ENCODE data around the gene AGBL1.
A peak's percentile ranks its signal among the peaks of the same experiment; 100 is the strongest.

The AGBL1 gene

DNA sequence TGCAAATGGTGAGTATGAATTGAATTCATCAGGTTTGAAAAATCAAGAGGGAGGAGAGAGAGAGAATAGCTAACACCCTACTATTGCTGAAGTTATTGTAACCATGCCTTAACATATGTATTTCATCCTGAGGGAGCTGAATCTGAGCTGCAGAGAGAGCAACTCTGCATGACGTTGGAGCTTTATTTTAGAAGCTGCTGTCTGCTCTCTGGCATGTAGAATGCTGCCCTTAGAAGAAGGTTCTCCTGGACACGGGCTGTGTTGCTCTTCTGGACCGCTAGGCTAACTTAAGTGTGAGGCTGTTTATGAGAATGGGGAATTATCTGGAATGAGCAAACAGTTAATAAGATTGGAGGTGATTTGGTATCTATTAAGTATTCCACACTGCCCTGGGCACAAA lies 814.6 kb downstream of the AGBL1 start:
- DNase-seq: no peak

DNA sequence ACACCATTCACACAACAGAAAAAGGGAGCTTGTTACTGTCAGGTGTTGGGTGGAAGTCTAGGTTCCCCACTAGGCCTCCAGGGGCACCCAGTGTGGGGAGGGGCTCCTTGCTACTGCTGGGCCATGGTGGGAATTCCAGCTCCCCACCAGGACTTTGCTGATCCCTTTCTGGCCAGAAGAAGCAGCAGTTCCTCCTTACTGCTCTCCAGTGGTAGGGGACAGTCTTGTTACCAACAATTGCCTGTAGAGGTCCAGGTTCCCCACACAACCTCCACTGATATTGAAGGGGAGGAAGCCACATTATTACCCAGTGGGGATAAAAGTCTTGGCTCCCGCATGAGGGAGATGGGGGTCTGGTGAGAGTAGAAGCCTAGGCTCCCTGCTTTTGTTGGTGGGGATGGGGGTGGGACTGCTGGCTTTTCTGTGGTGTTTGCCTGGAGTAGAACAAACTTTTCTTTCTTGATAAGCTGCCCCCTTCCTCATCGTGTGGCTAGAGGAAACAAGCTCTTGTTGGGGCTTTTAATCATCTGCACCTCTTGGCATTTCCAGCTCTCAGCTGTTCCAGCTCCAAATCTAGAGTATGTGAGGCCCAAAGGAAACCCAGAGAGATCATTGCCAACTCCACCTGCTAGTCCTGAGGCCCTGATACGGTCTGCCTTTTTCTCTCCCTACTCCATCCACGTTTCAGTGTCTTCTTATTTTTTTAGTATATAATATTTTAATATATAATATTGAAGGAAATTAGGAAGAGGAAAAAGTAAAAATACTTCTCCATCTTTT lies 824.2 kb downstream of the AGBL1 start:
- DNase-seq: no peak

DNA sequence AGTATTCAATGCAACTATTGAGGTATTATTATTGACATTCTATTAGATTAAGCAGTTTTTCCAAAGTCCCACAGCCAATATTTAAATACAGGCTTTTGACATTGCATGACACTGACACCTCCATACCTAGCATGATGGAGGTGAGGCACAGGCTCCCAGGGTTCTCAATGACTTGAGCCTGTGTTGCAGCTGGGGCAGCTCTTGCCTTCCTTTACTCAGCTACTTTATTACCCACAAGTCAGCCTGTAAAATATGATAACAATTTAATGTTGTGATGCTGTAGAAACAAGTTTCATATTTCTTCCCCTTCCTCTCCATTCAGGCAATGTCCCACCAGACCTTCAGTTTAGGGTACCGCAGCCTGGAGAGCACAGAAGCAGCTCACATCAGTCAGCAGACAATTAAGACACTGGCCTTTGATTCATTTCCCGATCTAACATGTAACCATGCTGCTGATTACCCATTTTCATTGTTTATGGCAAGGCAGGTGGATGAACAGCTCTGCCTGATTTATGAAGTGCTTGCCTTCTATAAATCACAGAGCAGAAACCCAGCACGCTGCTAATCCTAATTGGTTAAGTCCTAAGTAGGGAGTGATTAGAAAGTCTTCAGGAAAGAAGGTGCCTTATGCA lies 826.1 kb downstream of the AGBL1 start:
- no peak for DNase-seq

DNA sequence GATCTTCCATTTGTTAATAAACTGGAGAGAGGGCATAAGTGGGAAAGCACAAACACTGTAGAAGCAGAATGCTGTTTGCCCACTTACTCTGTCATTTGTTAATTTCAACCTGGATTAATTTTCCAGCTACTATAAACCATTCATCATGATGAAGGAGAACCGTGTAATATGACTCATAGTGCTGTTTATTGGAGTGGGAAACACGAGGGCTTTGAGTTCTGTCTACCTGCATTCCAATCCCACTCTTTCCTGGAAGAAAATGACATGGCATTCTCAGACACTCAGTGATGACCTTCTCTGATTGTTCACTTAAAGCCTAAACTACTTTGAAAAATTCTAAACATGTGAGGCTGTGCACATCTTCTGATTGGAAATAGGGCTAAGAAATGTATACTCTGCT lies 826.7 kb downstream of the AGBL1 start:
- no peak for DNase-seq

DNA sequence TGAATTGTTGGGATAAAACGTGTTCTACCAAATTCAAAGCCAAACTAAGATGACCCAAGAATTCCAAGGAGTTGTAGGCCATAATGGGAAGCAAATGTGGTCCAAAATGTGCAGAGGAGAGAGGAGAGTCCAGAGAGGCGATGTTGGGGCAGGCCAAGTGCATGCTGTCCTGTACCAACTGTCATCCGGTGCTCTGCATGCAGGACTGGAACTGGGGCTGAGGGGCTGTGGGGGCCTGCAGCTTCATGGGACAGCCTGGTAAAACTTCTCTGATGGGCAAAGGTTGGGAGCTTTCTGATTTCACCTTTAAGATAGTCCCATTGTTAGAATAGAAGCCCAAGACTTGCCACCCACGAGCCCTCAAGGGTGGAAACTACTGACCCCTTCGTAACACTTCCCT lies 831.4 kb downstream of the AGBL1 start:
- no peak for DNase-seq

DNA sequence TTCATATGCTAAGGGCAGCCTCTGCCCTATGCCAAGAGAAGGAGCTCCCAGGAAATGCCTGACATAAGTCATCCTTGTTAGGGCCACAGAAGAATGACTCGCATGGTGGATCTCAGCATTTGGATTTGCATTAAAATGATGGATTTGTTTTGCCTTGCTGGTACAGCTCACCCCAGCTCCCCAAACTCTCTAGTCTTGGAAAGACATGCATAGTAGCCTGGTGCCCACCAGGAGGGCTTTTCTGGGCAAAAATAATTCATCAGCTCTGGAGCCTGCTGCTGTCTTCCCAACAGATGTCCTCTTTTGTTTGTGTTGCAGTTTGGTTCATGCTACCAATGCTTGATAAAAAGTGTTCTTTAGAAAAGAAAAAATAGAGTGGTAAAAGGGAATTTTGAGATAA lies 833.0 kb downstream of the AGBL1 start:
- no peak for DNase-seq

DNA sequence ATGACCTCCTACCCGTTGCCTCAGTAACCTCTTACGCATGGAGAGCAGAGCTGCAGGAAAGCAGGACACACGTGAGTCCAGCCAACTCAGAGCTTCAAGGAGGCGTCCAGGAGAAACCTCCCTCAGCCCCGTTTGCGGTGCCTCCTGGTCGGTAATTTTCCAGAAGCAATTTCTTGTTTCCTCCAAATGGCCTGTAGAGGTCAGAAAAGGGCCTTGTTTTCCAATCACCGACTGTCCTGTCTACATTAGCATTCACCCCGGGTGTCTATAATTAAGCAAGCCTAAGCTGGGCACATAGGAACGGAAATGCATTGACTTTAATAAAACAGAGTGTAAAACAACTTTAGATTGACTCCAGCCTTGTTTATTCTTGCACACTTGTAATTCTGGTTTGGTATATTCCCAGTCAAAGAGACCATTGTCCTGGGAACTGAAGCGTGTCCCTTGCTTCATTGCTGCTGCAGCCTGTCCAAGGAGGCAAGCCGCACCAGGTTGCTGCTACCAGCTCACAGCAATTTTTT lies 836.2 kb downstream of the AGBL1 start:
- DNase-seq: peak; percentile 63

DNA sequence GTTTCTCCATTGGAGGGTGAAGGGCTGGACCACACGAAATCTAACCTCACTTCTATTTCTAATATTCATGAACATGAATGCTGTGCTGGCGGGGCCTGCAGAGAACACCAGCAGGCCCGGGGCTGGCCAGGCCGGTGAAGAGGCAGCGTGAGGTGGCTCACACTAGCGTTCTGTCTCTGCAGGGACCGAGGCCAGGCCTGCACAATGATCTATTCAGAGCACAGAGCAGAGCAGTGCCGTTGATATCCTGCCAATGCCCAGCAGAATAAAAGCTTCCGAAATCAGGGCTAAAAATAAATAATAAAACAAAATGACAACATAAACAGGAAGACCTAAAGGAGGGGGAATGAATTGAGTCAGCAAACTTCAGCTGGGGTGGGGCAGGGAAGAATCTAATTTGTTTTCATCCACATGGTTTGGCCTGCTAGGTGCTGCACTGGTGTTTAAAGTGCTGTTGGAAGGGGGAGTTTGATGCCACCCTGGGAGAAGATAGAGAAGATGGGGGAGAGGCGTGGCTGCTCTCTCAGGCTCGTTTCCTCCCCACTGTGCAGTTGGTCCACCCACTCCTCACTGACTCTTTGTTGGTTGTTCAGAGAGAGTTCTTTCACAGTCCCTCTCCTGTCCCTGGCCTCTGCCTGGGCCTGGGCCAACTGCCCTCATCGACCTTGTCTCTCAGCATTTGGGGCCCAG lies 837.1 kb downstream of the AGBL1 start:
- DNase-seq: no peak

DNA sequence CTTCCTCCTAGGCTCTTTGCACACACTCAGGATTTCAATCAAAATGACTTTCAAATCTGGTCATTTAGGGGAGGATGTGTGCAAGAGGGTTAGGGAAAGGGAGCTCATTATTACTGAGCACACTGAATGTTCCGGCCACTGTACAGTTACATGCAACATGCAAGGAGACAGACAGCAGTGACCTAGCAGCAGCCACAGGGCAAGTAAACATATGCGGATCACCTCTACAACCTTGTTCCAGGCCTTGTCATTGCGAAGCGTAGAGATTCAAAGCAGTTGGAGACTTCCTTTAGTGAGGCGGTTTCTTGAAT lies 837.6 kb downstream of the AGBL1 start:
- DNase-seq: no peak

DNA sequence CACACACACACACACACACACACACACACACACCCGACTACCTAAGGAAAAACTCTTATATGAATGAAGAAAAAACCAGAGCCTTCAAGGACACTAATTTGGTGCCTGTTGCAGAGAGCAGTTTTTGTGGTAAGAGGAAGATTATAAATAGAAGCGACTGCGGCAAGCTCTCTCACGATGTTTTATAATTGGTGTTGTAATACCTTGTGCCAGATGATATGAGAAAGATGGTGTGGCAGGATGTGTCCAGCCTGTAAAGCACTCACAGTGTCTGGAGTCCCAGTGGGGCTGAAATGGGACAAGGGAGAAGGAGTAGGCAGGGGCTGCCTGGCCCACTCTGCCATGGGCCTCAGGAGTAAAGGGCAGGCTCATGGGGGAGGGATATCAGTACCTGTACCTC lies 839.9 kb downstream of the AGBL1 start:
- no peak for DNase-seq

DNA sequence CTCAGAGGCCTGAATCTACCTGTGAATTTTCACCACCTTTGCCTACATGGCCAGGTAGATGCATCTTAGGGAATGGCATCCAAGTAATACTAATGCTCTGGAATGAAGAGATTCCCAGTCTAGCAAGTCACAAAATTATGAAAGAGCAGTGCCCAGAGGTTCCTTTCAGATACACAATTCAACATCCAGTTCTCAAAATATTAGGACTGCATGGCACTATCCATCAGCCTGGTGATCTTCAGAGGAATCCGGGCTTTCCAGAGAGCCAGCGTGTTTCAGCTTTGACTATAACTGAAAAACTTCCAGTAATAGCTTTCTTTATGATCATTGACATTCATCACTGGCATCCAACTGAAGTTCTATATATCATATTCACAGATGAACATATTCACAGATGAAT lies 849.8 kb downstream of the AGBL1 start:
- DNase-seq: no peak

DNA sequence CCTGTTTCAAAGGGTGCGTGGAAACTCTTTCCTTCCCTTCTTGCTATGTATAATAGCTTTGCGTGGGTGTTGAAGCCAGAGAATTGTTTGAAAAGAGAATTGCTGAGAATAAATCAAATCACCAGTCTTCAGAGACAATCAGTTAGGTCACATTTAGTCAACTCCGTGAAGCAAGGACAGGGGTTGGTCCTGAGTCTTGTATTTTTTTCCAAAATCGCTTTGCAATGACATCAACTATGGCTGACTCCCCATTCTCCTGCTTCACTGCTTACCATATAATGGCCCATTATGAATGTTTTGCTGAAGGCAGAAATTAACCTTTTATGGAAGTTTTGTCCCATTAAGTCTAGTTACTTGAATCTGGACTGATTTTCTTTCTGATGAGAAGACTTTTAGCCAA lies 852.8 kb downstream of the AGBL1 start:
- no peak for DNase-seq

DNA sequence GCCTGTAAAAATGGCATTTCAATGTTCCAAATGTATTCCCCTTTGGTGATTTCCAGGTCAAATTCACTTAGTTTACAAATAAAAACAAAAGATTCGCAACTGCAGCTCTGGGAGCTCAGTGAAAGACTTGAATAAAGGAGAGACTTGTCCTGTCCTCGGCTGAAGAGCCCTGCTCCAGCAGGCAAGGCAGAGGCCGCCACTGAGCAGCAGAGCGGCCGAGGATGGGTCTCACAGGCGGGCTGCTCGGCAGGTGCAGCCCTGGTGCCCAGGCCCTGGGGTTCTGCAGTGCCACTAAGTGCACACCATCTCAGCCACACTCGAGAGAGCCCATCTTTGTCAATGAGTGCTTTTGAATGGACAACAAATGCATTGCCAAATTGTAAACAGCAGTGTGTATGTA lies 856.2 kb downstream of the AGBL1 start:
- no peak for DNase-seq

DNA sequence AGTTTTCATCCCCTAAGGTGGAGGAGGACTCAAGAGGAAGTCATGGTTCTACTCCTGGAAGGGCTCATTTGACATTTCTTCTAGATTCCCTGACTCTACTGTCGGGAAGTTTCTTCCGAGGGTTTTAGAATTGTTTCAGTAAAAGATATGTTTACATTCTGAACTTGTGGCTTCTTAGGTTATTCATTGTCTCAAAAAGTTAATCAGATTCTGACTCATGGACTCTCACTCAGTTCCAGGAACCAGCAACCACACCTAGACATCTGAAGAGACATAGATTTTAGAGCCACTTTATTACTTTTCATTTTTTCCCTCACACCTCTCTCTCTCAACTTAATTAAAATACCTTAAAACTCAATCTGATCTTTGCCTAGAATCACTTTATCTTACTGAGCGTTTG lies 862.6 kb downstream of the AGBL1 start:
- DNase-seq: no peak

DNA sequence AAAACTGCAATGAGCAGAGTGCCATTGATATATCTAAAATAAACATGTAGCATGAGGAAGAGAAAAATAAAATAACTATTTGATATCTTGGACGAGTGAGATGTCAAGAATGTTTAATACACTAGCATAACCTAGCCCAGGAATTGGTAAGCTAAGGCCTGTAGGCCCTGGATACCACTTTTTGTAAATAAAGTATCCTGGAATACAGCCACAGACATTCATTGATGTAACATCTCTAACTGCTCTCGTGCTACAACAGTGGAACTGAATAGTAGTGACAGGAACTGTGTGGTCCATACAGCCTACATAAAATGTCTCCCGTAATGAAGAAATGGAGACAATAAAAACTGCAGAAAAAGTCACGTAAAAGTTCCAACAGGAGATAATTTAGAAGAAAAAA lies 869.0 kb downstream of the AGBL1 start:
- no peak for DNase-seq

DNA sequence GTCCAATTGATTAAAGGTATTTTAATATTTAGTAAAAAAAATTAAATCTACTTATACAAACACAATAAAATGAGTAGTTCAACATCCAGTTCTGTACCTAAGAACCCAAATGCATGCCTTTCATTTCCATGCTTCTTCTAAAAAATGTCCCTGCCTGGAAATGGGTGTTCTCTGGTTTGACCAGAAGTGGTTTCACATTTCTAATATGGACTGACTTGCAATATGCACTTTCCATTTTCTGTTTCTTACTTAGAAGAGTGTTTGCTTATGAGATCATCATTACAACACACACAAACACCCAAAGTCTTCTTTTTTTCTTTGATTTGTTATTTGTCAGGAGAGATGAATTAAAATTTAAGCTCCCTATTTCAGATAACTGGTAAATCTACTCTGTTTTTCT lies 879.6 kb downstream of the AGBL1 start:
- no peak for DNase-seq

DNA sequence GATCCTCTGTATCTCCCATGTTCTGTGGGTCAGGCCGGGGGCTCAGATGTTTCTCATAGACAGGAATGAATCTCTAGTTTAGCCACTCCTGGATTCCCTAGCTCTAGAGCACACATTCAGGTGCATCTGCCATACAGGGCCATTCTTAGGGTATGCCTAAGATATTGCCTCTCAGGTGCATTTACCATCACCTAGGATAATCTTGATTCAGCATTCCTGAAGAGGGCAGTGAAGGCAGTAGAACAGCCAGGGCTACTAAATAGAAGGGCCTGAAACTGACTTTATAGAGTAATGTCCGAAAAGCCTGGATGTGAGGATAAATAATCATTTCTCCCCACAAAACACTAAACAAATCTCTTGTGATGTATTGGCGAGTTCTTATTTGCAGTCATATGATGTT lies 882.0 kb downstream of the AGBL1 start:
- DNase-seq: no peak

DNA sequence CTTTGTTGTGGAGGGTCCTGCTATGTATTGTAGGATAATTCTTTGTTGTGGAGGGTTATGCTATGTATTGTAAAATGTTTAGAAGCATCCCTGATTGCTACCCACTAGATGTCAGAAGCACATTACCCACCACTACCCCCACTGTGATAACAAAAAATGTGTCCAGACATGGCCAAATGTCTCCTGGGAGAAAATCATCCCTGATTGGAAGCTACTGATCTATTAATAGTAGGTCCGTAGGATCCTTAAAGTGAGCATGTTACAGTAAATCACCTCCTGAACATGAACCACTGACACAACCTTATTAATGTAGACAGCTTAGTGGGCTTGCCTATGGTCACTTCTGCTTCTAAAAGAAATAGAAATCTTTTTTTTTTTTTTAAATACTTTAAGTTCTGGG lies 884.6 kb downstream of the AGBL1 start:
- DNase-seq: no peak

DNA sequence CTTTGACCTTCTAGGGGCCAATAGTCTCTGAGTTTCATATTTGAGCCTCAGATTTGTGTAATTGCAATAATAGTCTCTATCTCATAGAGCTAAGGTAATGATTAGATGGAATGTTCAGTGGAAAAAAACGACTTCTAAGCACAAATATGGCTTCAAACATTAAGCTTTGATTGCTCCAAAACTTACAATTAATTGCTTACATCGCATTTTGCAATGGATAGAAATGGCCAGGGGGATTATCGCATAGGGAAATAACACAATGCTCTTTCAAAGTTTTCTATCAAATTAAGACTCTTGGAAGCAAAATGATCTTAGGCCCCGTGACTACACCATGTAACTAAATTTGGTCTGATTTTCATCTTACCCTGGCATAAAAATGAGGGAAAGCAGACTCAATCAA lies 888.6 kb downstream of the AGBL1 start:
- no peak for DNase-seq

DNA sequence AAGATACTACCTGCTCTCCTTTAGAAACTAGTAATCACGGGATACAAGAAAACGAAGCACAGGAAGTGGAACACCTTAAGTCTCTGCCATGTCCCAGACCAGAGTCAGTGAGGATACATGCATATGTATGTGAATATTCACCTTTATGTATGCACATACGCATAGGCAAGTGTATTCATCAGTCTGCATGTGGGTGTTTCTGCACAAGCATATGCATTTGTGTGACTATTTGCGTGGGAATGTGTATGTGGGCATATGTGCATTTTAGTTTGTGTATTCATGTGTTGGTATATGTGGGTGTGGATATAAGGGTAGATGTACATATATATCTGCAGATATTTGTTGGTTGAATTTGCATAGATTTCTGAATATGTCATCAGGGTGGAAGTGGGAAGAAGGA lies 889.7 kb downstream of the AGBL1 start:
- no peak for DNase-seq

DNA sequence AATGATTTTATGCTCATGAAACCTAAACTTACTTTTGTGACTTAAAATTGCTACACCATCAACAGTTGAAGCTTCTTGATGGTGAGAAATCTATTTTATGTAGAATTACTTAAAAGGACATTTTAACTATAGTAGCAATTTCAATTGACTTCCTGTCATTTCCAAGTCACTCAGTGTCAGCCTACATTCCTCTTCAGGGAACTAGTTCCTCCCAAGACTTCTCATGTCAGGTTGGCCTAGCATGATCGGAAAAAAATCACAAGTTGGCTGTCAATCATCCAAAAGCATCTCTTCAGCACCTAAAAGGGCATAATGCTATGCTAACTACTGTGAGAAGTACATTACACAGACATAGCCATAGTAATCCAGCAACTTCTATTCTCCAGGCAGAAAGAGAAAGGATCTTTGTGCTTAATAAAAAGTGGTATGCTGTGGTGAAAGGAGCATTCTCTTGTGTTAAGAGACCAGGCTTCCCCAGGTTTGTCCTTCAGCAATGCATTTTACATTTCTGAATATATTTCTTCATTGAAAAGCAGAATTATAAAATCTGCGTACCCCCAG lies 893.7 kb downstream of the AGBL1 start:
- no peak for DNase-seq

DNA sequence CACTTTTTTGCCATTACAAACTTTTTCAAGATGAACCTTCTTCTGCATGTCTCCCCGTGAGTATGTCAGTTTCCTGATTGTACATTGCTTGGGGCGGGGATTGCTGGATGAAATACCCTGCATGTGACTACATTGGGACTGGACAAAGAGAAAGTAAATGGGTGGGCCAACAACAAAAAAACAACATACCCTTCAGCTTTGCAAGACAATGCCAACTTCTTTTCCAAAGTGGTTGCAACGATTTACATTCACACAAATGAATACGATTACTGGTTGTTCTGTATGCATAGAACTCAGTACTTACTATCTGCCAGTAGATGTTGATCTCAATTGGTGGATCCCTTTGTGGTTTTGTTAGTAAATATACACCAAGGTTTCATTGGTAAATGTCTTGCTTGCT lies 908.4 kb downstream of the AGBL1 start:
- no peak for DNase-seq

DNA sequence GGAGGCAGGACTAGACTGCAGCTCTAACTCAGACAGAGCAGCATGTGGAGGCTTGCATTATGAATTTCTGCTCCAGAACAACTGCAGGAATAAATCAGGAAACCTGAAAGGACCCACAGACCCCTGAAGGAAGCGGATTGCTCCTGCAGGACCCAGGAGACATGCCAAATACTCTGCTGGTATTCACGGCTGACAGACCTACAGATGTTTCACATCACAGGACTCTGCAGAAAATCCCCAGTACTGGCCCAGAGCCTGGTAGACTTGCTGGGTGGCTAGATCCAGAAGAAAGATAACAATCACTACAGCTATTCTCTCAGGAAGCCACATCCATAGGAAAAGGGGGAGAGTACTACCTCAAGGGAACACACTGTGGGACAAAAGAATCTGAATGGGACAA lies 942.1 kb downstream of the AGBL1 start:
- DNase-seq: no peak
